HCT116 (cell line): ENCODE measurements around the gene AFDN. TPM values are rescaled to one million over a fixed set of nuclear protein-coding genes. Genes with fewer than 3 reads are reported as not detected.

Source experiments
- ATAC-seq: fragments of 200-7000 bp; cut with Tn5 transposase; 2 replicates; pipeline ENCODE4 v1.9.1; 2020; ENCODE audit warnings: mild to moderate bottlenecking, moderate library complexity
- BruUV-seq: library from RNA; stranded (reverse); fragments of 400-500 nt; replicated peaks from 2 replicates; lab custom pipeline; 2021; lab: Mats Ljungman, UMichigan
- CTCF ChIA-PET: fragments of 300-600 bp; sonication (Branson Sonifier 250); formaldehyde crosslinking; loops from one replicate; lab custom pipeline; 2021; ENCODE audit warnings: antibody characterized with exemption; lab: Charles Lee
- POLR2A ChIA-PET: fragments of 300-600, 350-600 bp; sonication (Branson Sonifier 250); formaldehyde crosslinking; loops from one replicate; lab custom pipeline; 2021; ENCODE audit warnings: antibody characterized with exemption; lab: Charles Lee
- RAD21 ChIA-PET, 2 experiments: fragments of 300-600 bp; sonication (Branson Sonifier 250); formaldehyde crosslinking; loops; one replicate each; lab custom pipeline; 2023; ENCODE audit warnings: low total read pairs in 2 of 2; ENCODE audit not compliant: uncharacterized antibody in 2 of 2, unreplicated experiment in 2 of 2, low non-redundant PET in 1 of 2; lab: Charles Lee
- DNase-seq: peaks from one replicate; pipeline ENCODE4 v3.0.0-alpha.2; 2010; ENCODE audit warnings: low read depth, low spot score
- H2AFZ ChIP-seq: fragments of 200-600 bp; shearing (Covaris generic), sonication (generic); 2 replicates; pipeline ENCODE4 v1.6.1; 2017; ENCODE audit warnings: low read depth, mixed run types, mixed read lengths, antibody characterized with exemption, low read length; ENCODE audit not compliant: poor library complexity, severe bottlenecking
- H3K27ac ChIP-seq: 2 replicates; pipeline ENCODE4 v1.5.1; 2012; ENCODE audit warnings: low read depth, low read length
- H3K27me3 ChIP-seq: fragments of 200-600 bp; sonication (generic); 2 replicates; pipeline ENCODE4 v1.6.1; 2016; ENCODE audit warnings: mixed run types, low read length, mixed read lengths; ENCODE audit not compliant: insufficient read depth
- H3K36me3 ChIP-seq, 2 experiments: fragments of 200-500 bp in 1 of 2; fragments of 200-600 bp in 1 of 2; sonication (Bioruptor generic) in 1 of 2; sonication (generic) in 1 of 2; 2 replicates each; pipeline versions ENCODE4 v1.5.1 to v1.6.1; 2014 to 2016; ENCODE audit warnings: low read length in 2 of 2, inconsistent platforms in 1 of 2, mixed read lengths in 1 of 2, mixed run types in 1 of 2; ENCODE audit not compliant: insufficient read depth in 2 of 2, control insufficient read depth in 1 of 2
- H3K4me1 ChIP-seq, 2 experiments: fragments of 200-600 bp in 1 of 2; sonication (generic) in 1 of 2; 2 replicates each; pipeline versions ENCODE4 v1.5.1 to v1.6.1; 2012 to 2017; ENCODE audit warnings: low read length in 2 of 2, inconsistent platforms in 1 of 2, mild to moderate bottlenecking in 1 of 2, mixed read lengths in 1 of 2, mixed run types in 1 of 2, moderate library complexity in 1 of 2; ENCODE audit not compliant: insufficient read depth in 2 of 2, control insufficient read depth in 1 of 2
- H3K4me2 ChIP-seq: fragments of 200-600 bp; sonication (generic); 2 replicates; pipeline ENCODE4 v1.6.1; 2017; ENCODE audit warnings: mixed run types, low read length, mixed read lengths
- H3K4me3 ChIP-seq, 2 experiments: fragments of 200-600 bp in 1 of 2; sonication (generic) in 1 of 2; replicated peaks in 1 of 2; 2 replicates each; pipeline ENCODE4 v1.5.1; 2011 to 2016; ENCODE audit warnings: low read length in 2 of 2, control low read depth in 1 of 2, low read depth in 1 of 2, mild to moderate bottlenecking in 1 of 2, mixed read lengths in 1 of 2, mixed run types in 1 of 2
- H3K79me2 ChIP-seq: fragments of 200-600 bp; sonication (generic); 2 replicates; pipeline ENCODE4 v1.6.1; 2017; ENCODE audit warnings: mild to moderate bottlenecking, mixed run types, low read length, moderate library complexity, mixed read lengths; ENCODE audit not compliant: insufficient read depth
- H3K9ac ChIP-seq: fragments of 200-600 bp; sonication (generic); 2 replicates; pipeline ENCODE4 v1.6.1; 2016; ENCODE audit warnings: low read length, mixed read lengths
- H3K9me2 ChIP-seq: fragments of 200-600 bp; sonication (generic), shearing (Covaris generic); 2 replicates; pipeline ENCODE4 v1.6.1; 2017; ENCODE audit warnings: mixed run types, mild to moderate bottlenecking, moderate library complexity; ENCODE audit not compliant: insufficient read depth
- H3K9me3 ChIP-seq, 2 experiments: fragments of 200-500 bp in 1 of 2; fragments of 200-600 bp in 1 of 2; sonication (Bioruptor generic) in 1 of 2; sonication (generic) in 1 of 2; 2 replicates each; pipeline ENCODE4 v1.6.1; 2014 to 2017; ENCODE audit warnings: low read length in 2 of 2, mixed read lengths in 2 of 2, inconsistent platforms in 1 of 2, low read depth in 1 of 2, mild to moderate bottlenecking in 1 of 2, mixed run types in 1 of 2, moderate library complexity in 1 of 2; ENCODE audit not compliant: control insufficient read depth in 1 of 2, insufficient read depth in 1 of 2
- H4K20me1 ChIP-seq: fragments of 200-600 bp; sonication (generic), shearing (Covaris generic); 2 replicates; pipeline ENCODE4 v1.6.1; 2017; ENCODE audit warnings: mixed run types, mild to moderate bottlenecking, moderate library complexity; ENCODE audit not compliant: insufficient read depth
- CBX3 ChIP-seq: IDR thresholded peaks from 2 replicates; pipeline ENCODE4 v1.6.1; 2012; ENCODE audit warnings: low read depth
- CEBPB ChIP-seq: IDR thresholded peaks from 2 replicates; pipeline ENCODE4 v1.6.1; 2012; ENCODE audit warnings: low read depth
- FOSL1 ChIP-seq: IDR thresholded peaks from 2 replicates; pipeline ENCODE4 v1.6.1; 2012; ENCODE audit warnings: low read depth
- JUND ChIP-seq: IDR thresholded peaks from 2 replicates; pipeline ENCODE4 v1.6.1; 2012
- POLR2A ChIP-seq: IDR thresholded peaks from 2 replicates; pipeline ENCODE4 v1.7.0; 2011; ENCODE audit warnings: borderline replicate concordance; ENCODE audit not compliant: insufficient read depth, insufficient read length; ENCODE audit errors: extremely low read depth
- RAD21 ChIP-seq: IDR thresholded peaks from 2 replicates; pipeline ENCODE4 v1.6.1; 2012; ENCODE audit warnings: low read depth, mild to moderate bottlenecking
- SIN3A ChIP-seq: IDR thresholded peaks from 2 replicates; pipeline ENCODE4 v1.6.1; 2012; ENCODE audit warnings: low read depth
- TCF7L2 ChIP-seq: IDR thresholded peaks from 2 replicates; pipeline ENCODE4 v1.7.0; 2011; ENCODE audit warnings: borderline replicate concordance, inconsistent platforms; ENCODE audit not compliant: insufficient read depth, insufficient read length; ENCODE audit errors: extremely low read depth
- YY1 ChIP-seq: IDR thresholded peaks from 2 replicates; pipeline ENCODE4 v1.6.1; 2011; ENCODE audit warnings: low read length, low read depth, moderate library complexity, mild to moderate bottlenecking; ENCODE audit not compliant: insufficient replicate concordance; ENCODE audit errors: extremely low read depth
- ZFX ChIP-seq: fragments of 450-650 bp; IDR thresholded peaks from 2 replicates; pipeline ENCODE4 v1.6.1; 2017
- intact Hi-C: fragments of 100-400 bp; cut with micrococcal nuclease; formaldehyde crosslinking; loops from 2 replicates; pipeline ENCODE4 v1.10.0; 2022
- total RNA-seq: library from RNA; stranded (reverse); gene quantifications from one replicate; pipeline ENCODE4 v1.2.1, GENCODE V29; 2021; ENCODE audit not compliant: unreplicated experiment
- TF ChIP-seq, protein P1 (sequence below): IDR thresholded peaks from 2 replicates; pipeline ENCODE4 v1.6.1; 2011; ENCODE audit warnings: mild to moderate bottlenecking, low read length, moderate library complexity; ENCODE audit not compliant: insufficient replicate concordance; ENCODE audit errors: extremely low read depth

Gene AFDN
- total RNA-seq, 1 experiment from 2014 or later, result 59.4 TPM

- intact Hi-C loops, result no loop called here
- H3K9me3 ChIP-seq, result no peaks in the 10 kb centered on the region
- no peak within 1 kb of the TSS for H3K9ac ChIP-seq
- H3K79me2 ChIP-seq, result no peaks in the 10 kb centered on the region
- CTCF ChIA-PET, result no interaction called here
- no TSS peak for BruUV-seq
- peaks cover 13% of the 10 kb centered on the region; the same call in 1 of the 2 replicates for H3K27me3 ChIP-seq
- RAD21 ChIA-PET, result no interaction called here
- no peaks in the 10 kb centered on the region for H3K4me1 ChIP-seq
- TF ChIP-seq CEBPB, result no peak
- TF ChIP-seq TCF7L2, result no peak
- no peak for TF ChIP-seq ZFX
- TF ChIP-seq YY1, result no peak
- TF ChIP-seq RAD21, result no peak
- no peak for TF ChIP-seq SIN3A
- TF ChIP-seq CBX3, result no peak
- TF ChIP-seq FOSL1, result no peak
- TF ChIP-seq, protein P1, sequence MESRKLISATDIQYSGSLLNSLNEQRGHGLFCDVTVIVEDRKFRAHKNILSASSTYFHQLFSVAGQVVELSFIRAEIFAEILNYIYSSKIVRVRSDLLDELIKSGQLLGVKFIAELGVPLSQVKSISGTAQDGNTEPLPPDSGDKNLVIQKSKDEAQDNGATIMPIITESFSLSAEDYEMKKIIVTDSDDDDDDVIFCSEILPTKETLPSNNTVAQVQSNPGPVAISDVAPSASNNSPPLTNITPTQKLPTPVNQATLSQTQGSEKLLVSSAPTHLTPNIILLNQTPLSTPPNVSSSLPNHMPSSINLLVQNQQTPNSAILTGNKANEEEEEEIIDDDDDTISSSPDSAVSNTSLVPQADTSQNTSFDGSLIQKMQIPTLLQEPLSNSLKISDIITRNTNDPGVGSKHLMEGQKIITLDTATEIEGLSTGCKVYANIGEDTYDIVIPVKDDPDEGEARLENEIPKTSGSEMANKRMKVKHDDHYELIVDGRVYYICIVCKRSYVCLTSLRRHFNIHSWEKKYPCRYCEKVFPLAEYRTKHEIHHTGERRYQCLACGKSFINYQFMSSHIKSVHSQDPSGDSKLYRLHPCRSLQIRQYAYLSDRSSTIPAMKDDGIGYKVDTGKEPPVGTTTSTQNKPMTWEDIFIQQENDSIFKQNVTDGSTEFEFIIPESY, result no peak
- no peak for TF ChIP-seq JUND
- TF ChIP-seq POLR2A, result no peak
- H4K20me1 ChIP-seq, result no peaks in the 10 kb centered on the region
- no peak for DNase-seq
- ATAC-seq, result no peak
- H3K4me3 ChIP-seq, result no peak within 1 kb of the TSS
- H3K27ac ChIP-seq, result no peak within 1 kb of the TSS
- POLR2A ChIA-PET, result no interaction called here
- no peak within 1 kb of the TSS for H3K4me2 ChIP-seq
- no peak within 1 kb of the TSS for H2AFZ ChIP-seq
- H3K36me3 ChIP-seq, result no peaks in the 10 kb centered on the region
- H3K9me2 ChIP-seq, result no peaks in the 10 kb centered on the region
Observed at GRCh38 chr6:167997642-167998041, 170.9 kb downstream of the AFDN start, which contains the start of gene KIF25. Gene KIF25, plus strand, starts transcription at chr6:167997671. Its CDS starts 31,915 bp downstream, at chr6:168029586.
